SK-N-MC (cell line): Measurements from ENCODE around the gene DPY19L1.
"Not testable (repeated sequence)": the region's sequence is repeated elsewhere in the genome, so short reads cannot be mapped to it uniquely, and the experiment has no call there.

Source experiments
- DNase-seq: peaks from one replicate; pipeline ENCODE4 v3.0.0-alpha.2; 2011; ENCODE audit warnings: low read depth, low spot score
- H3K27ac ChIP-seq: fragments of 200-600 bp; sonication (generic); 2 replicates; pipeline ENCODE4 v1.5.1; 2016; ENCODE audit warnings: mixed run types
- H3K36me3 ChIP-seq: fragments of 200-600 bp; sonication (generic); 2 replicates; pipeline ENCODE4 v1.6.1; 2017; ENCODE audit warnings: antibody characterized with exemption, low read length, mixed read lengths; ENCODE audit not compliant: insufficient read depth
- H3K4me3 ChIP-seq: fragments of 200-600 bp; sonication (generic); 2 replicates; pipeline ENCODE4 v1.5.1; 2016
- H3K9ac ChIP-seq: fragments of 200-600 bp; sonication (generic); 2 replicates; pipeline ENCODE4 v1.8.0; 2017; ENCODE audit warnings: mixed run types, mixed read lengths; ENCODE audit not compliant: insufficient read length
- H3K9me3 ChIP-seq: fragments of 200-600 bp; sonication (generic); 2 replicates; pipeline ENCODE4 v1.6.1; 2017; ENCODE audit warnings: low read depth, mild to moderate bottlenecking, antibody characterized with exemption, low read length, moderate library complexity, mixed read lengths
- EZH2 ChIP-seq: fragments of 200-600 bp; sonication (generic); IDR thresholded peaks from one replicate; pipeline ENCODE4 v1.6.1; 2017; ENCODE audit warnings: antibody characterized with exemption
- FOXP2 ChIP-seq: optimal IDR thresholded peaks from 2 replicates; pipeline ENCODE3; 2011; ENCODE audit warnings: mild to moderate bottlenecking, moderate library complexity; ENCODE audit not compliant: insufficient read depth; ENCODE audit errors: extremely low read length, control extremely low read depth
- POLR2AphosphoS5 ChIP-seq: IDR thresholded peaks from 2 replicates; pipeline ENCODE4 v1.6.1; 2012; ENCODE audit warnings: mild to moderate bottlenecking, low read depth, low read length, borderline replicate concordance

DPY19L1 gene

GRCh38 chr7:34995757-34996156 lies 41.5 kb downstream of the DPY19L1 start:
- TF ChIP-seq POLR2AphosphoS5: no peak
- no peak for TF ChIP-seq FOXP2
- no peak for TF ChIP-seq EZH2
- no peak overlapping the region for H3K9ac ChIP-seq
- H3K27ac ChIP-seq: no peak overlapping the region
- no peaks in the 10 kb centered on the region for H3K36me3 ChIP-seq
- no peaks in the 10 kb centered on the region for H3K9me3 ChIP-seq
- DNase-seq: no peak
- no peak overlapping the region for H3K4me3 ChIP-seq

- TF ChIP-seq FOXP2: no peak
- no peak for TF ChIP-seq POLR2AphosphoS5
- no peak for TF ChIP-seq EZH2
- Histone ChIP-seq H3K4me3 (no peak overlapping the region), H3K9me3 (no peaks in the 10 kb centered on the region), H3K9ac (no peak overlapping the region), H3K36me3 (no peaks in the 10 kb centered on the region), H3K27ac (no peak overlapping the region)
- DNase-seq: no peak
Measured at GRCh38 chr7:34991938-34992840, 45.1 kb downstream of the DPY19L1 start.

- DNase-seq: not testable (repeated sequence)
Measured at GRCh38 chr7:34988442-34989125, 48.7 kb downstream of the DPY19L1 start.

DNA sequence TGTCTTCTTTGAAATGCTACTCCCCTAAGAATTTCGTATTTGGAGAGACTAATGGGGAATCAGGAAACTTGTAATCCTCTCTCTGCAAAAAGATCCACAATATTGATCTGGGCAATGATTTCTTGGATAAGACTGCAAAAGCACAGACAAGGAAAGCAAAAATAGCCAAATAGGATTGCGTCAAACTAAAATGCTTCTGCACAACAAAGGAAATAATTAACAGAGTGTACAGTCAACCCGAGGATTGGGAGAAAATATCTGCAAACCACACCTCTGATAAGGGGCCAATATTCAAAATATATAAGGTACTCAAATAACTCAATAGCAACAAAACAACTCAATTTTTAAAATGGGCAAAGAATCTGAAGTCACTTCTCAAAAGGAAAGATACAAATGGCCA lies 52.1 kb downstream of the DPY19L1 start:
- H3K36me3 ChIP-seq, H3K27ac ChIP-seq, H3K9ac ChIP-seq, DNase-seq, H3K4me3 ChIP-seq, H3K9me3 ChIP-seq: not testable (repeated sequence)

More at GRCh38 chr7:34988442-34989125, 48.7 kb downstream of the DPY19L1 start:
- H3K9ac ChIP-seq, H3K9me3 ChIP-seq, H3K36me3 ChIP-seq, H3K4me3 ChIP-seq, H3K27ac ChIP-seq: not testable (repeated sequence)

GRCh38 chr7:34984140-34984539 lies 53.1 kb downstream of the DPY19L1 start:
- not testable (repeated sequence) for H3K27ac ChIP-seq, H3K4me3 ChIP-seq, H3K36me3 ChIP-seq, H3K9me3 ChIP-seq, H3K9ac ChIP-seq, DNase-seq

DNA sequence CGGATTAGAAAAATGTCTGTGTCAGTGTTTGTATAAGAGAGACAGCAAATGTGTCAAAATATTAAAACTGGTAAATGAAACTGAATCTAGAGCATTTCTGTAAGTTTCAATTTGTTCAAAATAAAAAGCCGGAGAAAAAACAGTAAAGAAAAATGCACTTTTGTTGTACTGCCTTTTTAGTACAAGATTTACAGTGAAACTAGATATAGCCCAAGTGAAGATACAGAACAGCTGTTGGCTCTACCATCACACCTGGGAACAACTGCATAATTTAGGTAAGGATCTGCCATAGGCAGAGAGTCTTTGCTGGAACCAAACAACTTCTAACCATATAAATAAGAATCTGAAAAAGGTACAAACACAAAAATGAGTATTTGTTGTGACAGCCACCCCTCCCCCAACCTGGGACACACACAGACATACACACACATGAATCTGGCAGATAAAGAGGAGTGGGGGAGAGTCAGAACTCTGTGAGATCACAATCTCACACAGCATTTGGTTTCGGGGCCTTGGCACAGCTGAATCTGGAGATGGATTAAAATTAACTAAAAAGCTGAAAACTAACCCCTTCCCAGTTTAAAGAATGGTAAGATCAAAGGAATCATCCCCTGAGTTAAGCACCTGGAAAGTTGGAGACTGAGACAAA lies 54.8 kb downstream of the DPY19L1 start:
- Histone ChIP-seq H3K9me3 (no peaks in the 10 kb centered on the region), H3K36me3 (no peaks in the 10 kb centered on the region), H3K9ac (no peak overlapping the region), H3K27ac (no peak overlapping the region), H3K4me3 (no peak overlapping the region)
- TF ChIP-seq FOXP2: no peak
- no peak for TF ChIP-seq EZH2
- no peak for TF ChIP-seq POLR2AphosphoS5
- no peak for DNase-seq

DNA sequence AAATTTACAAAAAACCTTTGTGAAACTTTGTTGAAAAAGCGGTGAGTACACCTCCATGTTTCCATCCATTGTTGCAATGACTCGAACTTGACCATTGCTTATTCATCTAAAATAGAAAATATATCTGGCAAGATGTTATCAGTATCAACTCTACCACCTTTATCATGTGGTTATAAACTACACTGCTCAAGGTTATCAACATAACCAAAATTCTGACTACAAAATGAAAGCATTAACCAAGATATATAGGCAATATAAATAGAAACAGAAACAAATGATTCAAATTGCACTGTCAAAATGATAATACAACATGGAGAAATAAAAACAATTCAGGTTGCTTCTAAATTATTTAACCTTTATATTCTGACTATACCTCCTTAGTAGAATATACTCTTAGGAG lies 58.2 kb downstream of the DPY19L1 start:
- not testable (repeated sequence) for H3K36me3 ChIP-seq, H3K27ac ChIP-seq, H3K9me3 ChIP-seq, H3K9ac ChIP-seq, H3K4me3 ChIP-seq, DNase-seq

DNA sequence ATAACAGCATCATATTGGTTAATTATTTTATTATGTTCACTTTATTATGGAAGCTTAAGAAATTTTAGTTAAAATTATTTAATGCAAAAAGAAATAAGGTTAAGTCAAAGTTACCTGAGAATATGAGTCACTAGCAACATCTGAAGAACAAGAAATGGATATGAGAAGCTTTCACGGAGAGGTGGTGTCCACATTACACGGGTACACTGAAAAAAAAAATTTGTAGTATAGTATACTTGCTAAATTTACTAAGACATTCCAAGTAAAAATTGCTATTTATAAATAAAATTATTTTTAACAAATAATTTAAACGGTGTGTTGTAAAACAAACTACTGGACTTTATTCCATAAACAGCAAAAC lies 63.9 kb downstream of the DPY19L1 start:
- no peak for TF ChIP-seq POLR2AphosphoS5
- TF ChIP-seq FOXP2: no peak
- TF ChIP-seq EZH2: no peak
- no peak overlapping the region for H3K27ac ChIP-seq
- H3K9ac ChIP-seq: no peak overlapping the region
- H3K36me3 ChIP-seq: no peaks in the 10 kb centered on the region
- no peak for DNase-seq
- H3K9me3 ChIP-seq: no peaks in the 10 kb centered on the region
- no peak overlapping the region for H3K4me3 ChIP-seq

DNA sequence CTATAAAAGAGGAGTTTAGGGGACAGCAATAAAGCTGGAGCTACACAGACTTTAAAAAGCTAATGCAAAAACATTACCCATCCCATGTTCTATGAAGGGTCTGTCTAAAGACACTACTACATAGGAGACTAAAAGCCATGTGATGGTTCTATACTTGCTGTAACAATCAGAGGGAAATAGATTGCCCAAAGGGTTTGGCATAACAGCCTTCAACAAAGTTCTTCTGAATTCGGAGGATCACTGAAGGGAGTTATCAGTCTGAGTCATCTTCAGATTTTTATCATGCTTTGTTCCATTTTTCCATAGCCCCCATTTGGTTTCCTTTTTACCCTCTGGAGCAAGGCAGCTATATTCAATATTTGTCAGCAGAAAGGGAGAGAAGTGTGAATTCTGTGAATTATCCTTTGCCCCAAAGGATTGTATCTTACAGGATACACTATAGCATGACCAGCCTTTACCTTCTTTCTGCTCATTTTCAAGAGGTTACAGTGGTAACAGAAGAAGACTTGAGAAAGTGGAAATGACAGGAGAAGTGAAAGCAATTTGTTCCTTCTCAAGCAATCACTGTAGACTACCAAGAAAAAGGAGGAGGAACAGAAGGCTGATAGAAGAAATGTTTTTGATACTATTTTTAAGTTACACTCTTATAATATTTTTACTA lies 64.4 kb downstream of the DPY19L1 start:
- not testable (repeated sequence) for H3K9ac ChIP-seq, H3K4me3 ChIP-seq, H3K36me3 ChIP-seq, H3K27ac ChIP-seq, H3K9me3 ChIP-seq, DNase-seq

- not testable (repeated sequence) for H3K9ac ChIP-seq, H3K36me3 ChIP-seq, H3K4me3 ChIP-seq, H3K9me3 ChIP-seq, H3K27ac ChIP-seq, DNase-seq
Measured at GRCh38 chr7:34967818-34968217, 69.5 kb downstream of the DPY19L1 start.

DNA sequence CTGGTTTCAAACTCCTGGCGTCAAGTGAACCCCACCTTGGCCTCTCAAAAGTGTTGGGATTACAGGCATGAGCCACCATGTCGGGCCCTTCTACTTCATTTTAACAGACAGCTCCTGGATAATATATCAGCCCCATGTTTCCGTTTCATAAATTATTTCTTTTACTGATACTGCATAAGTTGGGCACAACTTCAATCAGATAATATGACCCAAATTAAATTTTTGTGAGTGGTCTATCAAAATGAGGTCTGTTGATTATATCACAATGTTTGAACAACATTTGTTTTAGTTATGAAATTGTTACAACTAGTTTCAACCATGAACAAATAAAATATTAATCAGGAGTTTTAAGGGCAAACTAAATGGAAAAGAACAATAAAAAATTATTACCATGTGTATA lies 70.8 kb downstream of the DPY19L1 start:
- not testable (repeated sequence) for H3K36me3 ChIP-seq, DNase-seq, H3K9me3 ChIP-seq, H3K9ac ChIP-seq, H3K27ac ChIP-seq, H3K4me3 ChIP-seq
